A549 (cell line): ENCODE measurements around the gene CA12.

ENCODE experiments used
- CTCF ChIP-seq: fragments of >200 bp; sonication (Bioruptor Twin); formaldehyde crosslinking; IDR thresholded peaks from 3 replicates; pipeline ENCODE4 v1.5.1; 2016
- EP300 ChIP-seq, 2 experiments: fragments of >200 bp; sonication (Bioruptor Twin); formaldehyde crosslinking; IDR thresholded peaks; 2 replicates in 1 of 2; 3 replicates in 1 of 2; pipeline ENCODE4 v1.6.1; 2016 to 2017
- MYC ChIP-seq: IDR thresholded peaks from 2 replicates; pipeline ENCODE4 v1.6.1; 2012; ENCODE audit warnings: mild to moderate bottlenecking, inconsistent platforms, low read length, improper control_type of control experiment, borderline replicate concordance
- NPAS2 ChIP-seq: fragments of 250-450 bp; sonication (Bioruptor Pico); IDR thresholded peaks from 2 replicates; pipeline ENCODE4 v1.8.0; 2022; ENCODE audit warnings: mild to moderate bottlenecking, moderate library complexity, borderline replicate concordance
- POLR2A ChIP-seq: IDR thresholded peaks from 2 replicates; pipeline ENCODE4 v1.6.1; 2012; ENCODE audit warnings: mild to moderate bottlenecking, low read length
- SMC3 ChIP-seq: fragments of >200 bp; sonication (Bioruptor Twin); formaldehyde crosslinking; IDR thresholded peaks from 3 replicates; pipeline ENCODE4 v1.6.1; 2018; ENCODE audit warnings: inconsistent platforms
- SREBF2 ChIP-seq: fragments of 450-650 bp; IDR thresholded peaks from 2 replicates; pipeline ENCODE4 v1.6.1; 2014; ENCODE audit warnings: mild to moderate bottlenecking, moderate library complexity
- TF ChIP-seq, protein P1 (sequence below): fragments of 200-600 bp; sonication (generic); IDR thresholded peaks from 2 replicates; pipeline ENCODE4 v1.6.1; 2016; ENCODE audit warnings: antibody characterized with exemption, mild to moderate bottlenecking, moderate library complexity
- TF ChIP-seq, protein P2 (sequence below): fragments of 450-650 bp; IDR thresholded peaks from 2 replicates; pipeline ENCODE4 v1.6.1; 2014; ENCODE audit warnings: antibody characterized with exemption

DNA sequence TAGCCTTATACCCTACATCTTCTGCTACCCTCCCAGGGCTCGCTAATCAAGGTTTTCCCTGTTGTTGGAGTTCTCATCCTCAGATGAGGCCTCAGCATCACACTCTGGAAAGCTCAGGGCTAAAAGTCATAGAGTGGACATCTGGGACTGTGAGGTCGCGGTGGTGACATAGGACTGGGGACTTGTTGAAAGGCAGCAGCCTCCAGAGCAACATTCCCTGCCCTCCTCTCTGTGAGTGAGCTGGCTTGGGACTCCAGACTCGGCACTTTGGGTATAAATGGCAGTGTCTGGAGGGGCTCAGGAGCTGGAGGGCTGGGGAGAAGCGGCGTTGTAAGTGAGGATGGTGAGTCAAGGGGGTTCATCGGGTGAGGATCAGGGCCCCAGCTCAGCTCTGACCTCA is 2.7 kb downstream of the CA12 start:
- TF ChIP-seq EP300 (IDR thresholded peaks at IDR 0.05) (no peak), POLR2A (no peak), SMC3 (no peak), MYC (no peak), SREBF2 (no peak), CTCF (no peak), NPAS2 (no peak)
- TF ChIP-seq, protein P1, sequence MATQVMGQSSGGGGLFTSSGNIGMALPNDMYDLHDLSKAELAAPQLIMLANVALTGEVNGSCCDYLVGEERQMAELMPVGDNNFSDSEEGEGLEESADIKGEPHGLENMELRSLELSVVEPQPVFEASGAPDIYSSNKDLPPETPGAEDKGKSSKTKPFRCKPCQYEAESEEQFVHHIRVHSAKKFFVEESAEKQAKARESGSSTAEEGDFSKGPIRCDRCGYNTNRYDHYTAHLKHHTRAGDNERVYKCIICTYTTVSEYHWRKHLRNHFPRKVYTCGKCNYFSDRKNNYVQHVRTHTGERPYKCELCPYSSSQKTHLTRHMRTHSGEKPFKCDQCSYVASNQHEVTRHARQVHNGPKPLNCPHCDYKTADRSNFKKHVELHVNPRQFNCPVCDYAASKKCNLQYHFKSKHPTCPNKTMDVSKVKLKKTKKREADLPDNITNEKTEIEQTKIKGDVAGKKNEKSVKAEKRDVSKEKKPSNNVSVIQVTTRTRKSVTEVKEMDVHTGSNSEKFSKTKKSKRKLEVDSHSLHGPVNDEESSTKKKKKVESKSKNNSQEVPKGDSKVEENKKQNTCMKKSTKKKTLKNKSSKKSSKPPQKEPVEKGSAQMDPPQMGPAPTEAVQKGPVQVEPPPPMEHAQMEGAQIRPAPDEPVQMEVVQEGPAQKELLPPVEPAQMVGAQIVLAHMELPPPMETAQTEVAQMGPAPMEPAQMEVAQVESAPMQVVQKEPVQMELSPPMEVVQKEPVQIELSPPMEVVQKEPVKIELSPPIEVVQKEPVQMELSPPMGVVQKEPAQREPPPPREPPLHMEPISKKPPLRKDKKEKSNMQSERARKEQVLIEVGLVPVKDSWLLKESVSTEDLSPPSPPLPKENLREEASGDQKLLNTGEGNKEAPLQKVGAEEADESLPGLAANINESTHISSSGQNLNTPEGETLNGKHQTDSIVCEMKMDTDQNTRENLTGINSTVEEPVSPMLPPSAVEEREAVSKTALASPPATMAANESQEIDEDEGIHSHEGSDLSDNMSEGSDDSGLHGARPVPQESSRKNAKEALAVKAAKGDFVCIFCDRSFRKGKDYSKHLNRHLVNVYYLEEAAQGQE: no peak
- TF ChIP-seq, protein P2, sequence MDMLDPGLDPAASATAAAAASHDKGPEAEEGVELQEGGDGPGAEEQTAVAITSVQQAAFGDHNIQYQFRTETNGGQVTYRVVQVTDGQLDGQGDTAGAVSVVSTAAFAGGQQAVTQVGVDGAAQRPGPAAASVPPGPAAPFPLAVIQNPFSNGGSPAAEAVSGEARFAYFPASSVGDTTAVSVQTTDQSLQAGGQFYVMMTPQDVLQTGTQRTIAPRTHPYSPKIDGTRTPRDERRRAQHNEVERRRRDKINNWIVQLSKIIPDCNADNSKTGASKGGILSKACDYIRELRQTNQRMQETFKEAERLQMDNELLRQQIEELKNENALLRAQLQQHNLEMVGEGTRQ: no peak
